HCT116 (cell line): ENCODE measurements around the gene RAD51C.

ENCODE experiments used
- EZH2 ChIP-seq: fragments of 200-600 bp; sonication (generic); IDR thresholded peaks from 2 replicates; pipeline ENCODE4 v1.6.1; 2017; ENCODE audit warnings: antibody characterized with exemption, mixed run types
- JUND ChIP-seq: IDR thresholded peaks from 2 replicates; pipeline ENCODE4 v1.6.1; 2012
- POLR2A ChIP-seq: IDR thresholded peaks from 2 replicates; pipeline ENCODE4 v1.7.0; 2011; ENCODE audit warnings: borderline replicate concordance; ENCODE audit not compliant: insufficient read depth, insufficient read length; ENCODE audit errors: extremely low read depth
- POLR2AphosphoS5 ChIP-seq: IDR thresholded peaks from 2 replicates; pipeline ENCODE4 v1.6.1; 2011; ENCODE audit warnings: mild to moderate bottlenecking, low read depth, low read length, moderate library complexity
- SIN3A ChIP-seq: IDR thresholded peaks from 2 replicates; pipeline ENCODE4 v1.6.1; 2012; ENCODE audit warnings: low read depth
- SP1 ChIP-seq: IDR thresholded peaks from 2 replicates; pipeline ENCODE4 v1.6.1; 2012; ENCODE audit warnings: low read depth
- TF ChIP-seq, protein P1 (sequence below), 3 experiments: fragments of 200-600 bp in 1 of 3; sonication (generic) in 1 of 3; IDR thresholded peaks in 2 of 3; conservative IDR thresholded peaks in 1 of 3; 2 replicates each; pipeline ENCODE4 v1.5.1; 2012 to 2017; ENCODE audit warnings: low read depth in 2 of 3, low read length in 2 of 3, antibody characterized with exemption in 1 of 3, borderline replicate concordance in 1 of 3, control low read depth in 1 of 3, mild to moderate bottlenecking in 1 of 3, mixed read lengths in 1 of 3, mixed run types in 1 of 3, moderate library complexity in 1 of 3; ENCODE audit not compliant: insufficient read depth in 1 of 3

DNA sequence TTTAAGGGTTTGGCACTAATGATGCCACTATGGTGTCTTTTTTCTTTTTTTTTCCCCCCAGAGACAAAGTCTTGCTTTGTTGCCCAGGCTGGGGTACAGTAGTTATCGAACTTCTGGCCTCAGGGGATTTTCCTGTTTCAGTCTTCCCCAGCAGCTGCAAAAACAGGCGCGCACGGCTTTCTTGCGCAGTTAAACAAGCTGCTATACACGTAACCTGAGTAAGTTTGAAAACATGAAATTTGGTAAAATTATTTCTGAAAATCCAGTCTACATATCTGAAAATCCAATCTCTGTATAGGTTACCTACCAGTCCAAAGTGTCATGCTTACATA is 12.4 kb upstream of the RAD51C start:
- TF ChIP-seq, protein P1, sequence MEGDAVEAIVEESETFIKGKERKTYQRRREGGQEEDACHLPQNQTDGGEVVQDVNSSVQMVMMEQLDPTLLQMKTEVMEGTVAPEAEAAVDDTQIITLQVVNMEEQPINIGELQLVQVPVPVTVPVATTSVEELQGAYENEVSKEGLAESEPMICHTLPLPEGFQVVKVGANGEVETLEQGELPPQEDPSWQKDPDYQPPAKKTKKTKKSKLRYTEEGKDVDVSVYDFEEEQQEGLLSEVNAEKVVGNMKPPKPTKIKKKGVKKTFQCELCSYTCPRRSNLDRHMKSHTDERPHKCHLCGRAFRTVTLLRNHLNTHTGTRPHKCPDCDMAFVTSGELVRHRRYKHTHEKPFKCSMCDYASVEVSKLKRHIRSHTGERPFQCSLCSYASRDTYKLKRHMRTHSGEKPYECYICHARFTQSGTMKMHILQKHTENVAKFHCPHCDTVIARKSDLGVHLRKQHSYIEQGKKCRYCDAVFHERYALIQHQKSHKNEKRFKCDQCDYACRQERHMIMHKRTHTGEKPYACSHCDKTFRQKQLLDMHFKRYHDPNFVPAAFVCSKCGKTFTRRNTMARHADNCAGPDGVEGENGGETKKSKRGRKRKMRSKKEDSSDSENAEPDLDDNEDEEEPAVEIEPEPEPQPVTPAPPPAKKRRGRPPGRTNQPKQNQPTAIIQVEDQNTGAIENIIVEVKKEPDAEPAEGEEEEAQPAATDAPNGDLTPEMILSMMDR (IDR thresholded peaks at IDR 0.05 in 2 of 3, conservative IDR thresholded peaks at IDR 0.05 in 1 of 3; ENCODE audit: borderline replicate concordance in 1 of 3, insufficient read depth in 1 of 3, low read depth in 2 of 3, low read length in 2 of 3): no peak
- TF ChIP-seq JUND (no peak), POLR2A (no peak), POLR2AphosphoS5 (no peak), SIN3A (no peak), EZH2 (no peak), SP1 (no peak)
